RKO (cell line): Measurements from ENCODE around the gene PLXNB2.

Source experiments
- DNase-seq: peaks from one replicate; pipeline ENCODE4 v3.0.0-alpha.2; 2016; ENCODE audit warnings: low spot score

The PLXNB2 gene

GRCh38 chr22:50264946-50265669 lies 42.3 kb downstream of the PLXNB2 start:
- DNase-seq: no peak

GRCh38 chr22:50264104-50264745 lies 43.2 kb downstream of the PLXNB2 start:
- no peak for DNase-seq

GRCh38 chr22:50262973-50263617 lies 44.4 kb downstream of the PLXNB2 start:
- DNase-seq: no peak

GRCh38 chr22:50262460-50262911 lies 45.0 kb downstream of the PLXNB2 start:
- DNase-seq: peak; percentile 57

- DNase-seq: peak; percentile 51
Measured at GRCh38 chr22:50261615-50262459, 45.6 kb downstream of the PLXNB2 start, which contains the start of gene MAPK12. TSS of gene MAPK12 (minus strand) at chr22:50261683. CDS start at chr22:50261509, 174 bp downstream.

- DNase-seq: peak; percentile 63
Measured at GRCh38 chr22:50260801-50261614, 46.4 kb downstream of the PLXNB2 start.

- peak; percentile 54 for DNase-seq
Measured at GRCh38 chr22:50260434-50260800, 47.0 kb downstream of the PLXNB2 start.

- no peak for DNase-seq
Measured at GRCh38 chr22:50259302-50259701, 48.1 kb downstream of the PLXNB2 start.

GRCh38 chr22:50258361-50259292 lies 48.8 kb downstream of the PLXNB2 start:
- DNase-seq: no peak

- DNase-seq: no peak
Measured at GRCh38 chr22:50257451-50258360, 49.7 kb downstream of the PLXNB2 start.

GRCh38 chr22:50257041-50257440 lies 50.4 kb downstream of the PLXNB2 start:
- DNase-seq: no peak

- DNase-seq: no peak
Measured at GRCh38 chr22:50256258-50256862, 51.1 kb downstream of the PLXNB2 start.

GRCh38 chr22:50255607-50256006 lies 51.8 kb downstream of the PLXNB2 start:
- DNase-seq: no peak

GRCh38 chr22:50255099-50255498 lies 52.3 kb downstream of the PLXNB2 start:
- DNase-seq: no peak

- DNase-seq: no peak
Measured at GRCh38 chr22:50253941-50254340, 53.5 kb downstream of the PLXNB2 start.

- DNase-seq: no peak
Measured at GRCh38 chr22:50253046-50253915, 54.2 kb downstream of the PLXNB2 start.
